Measurements from ENCODE around the gene SPG21. TPM values are rescaled to one million over a fixed set of nuclear protein-coding genes. Genes with fewer than 3 reads are reported as not detected.

The SPG21 gene
- total and polyA plus RNA-seq, 2 of the 8 experiments (the other 6 are each of a cell fraction or from before 2014, with no cell fraction given): 67.3 to 72.7 TPM

DNA sequence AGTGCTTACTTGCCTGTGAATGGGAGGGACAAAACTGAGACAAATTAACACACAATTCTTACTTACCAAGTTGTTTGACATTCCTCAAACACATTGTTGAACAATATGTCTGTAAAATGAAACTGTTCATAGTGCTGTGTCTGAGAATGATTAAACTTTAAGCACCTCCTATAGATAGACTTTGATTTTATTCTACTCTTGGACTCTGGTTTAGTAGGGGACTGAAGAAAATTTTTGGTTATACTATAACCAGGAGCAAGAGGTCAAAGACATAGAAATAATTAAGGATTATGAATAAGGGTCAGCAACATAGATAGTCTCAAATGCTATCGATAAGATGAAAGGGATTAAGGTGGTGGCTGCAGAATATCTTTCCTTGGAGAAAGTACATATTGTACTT, 47.6 kb upstream of the SPG21 start:
- no peak overlapping the region for H2BK12ac ChIP-seq (ENCODE audit: low read depth, low read length)
- DNase-seq (ENCODE audit: low read depth in 1 of 2, low spot score in 2 of 2): no peak
- H3K4me3 ChIP-seq (ENCODE audit: extremely low read depth in 1 of 4, insufficient read depth in 2 of 4, low read depth in 3 of 4, low read length in 4 of 4): no peak overlapping the region
- no peaks in the 10 kb centered on the region for H3K36me3 ChIP-seq (ENCODE audit: control insufficient read depth in 2 of 4, insufficient read depth in 4 of 4, low read length in 3 of 4)
- H2BK120ac ChIP-seq (replicated peaks; ENCODE audit: low read depth, low read length): no peak overlapping the region
- ChIA-PET POLR2A (ENCODE audit: partially characterized antibody) (no interaction called here), CTCF (ENCODE audit: partially characterized antibody) (interaction anchor here (1.2 kb wide), 1 partner anchor 41 kb away, joined by 4 read pairs; no protein-coding TSS in a partner anchor)
- no peak overlapping the region for H2BK15ac ChIP-seq (ENCODE audit: low read length)
- FAIRE-seq: no peak
- no peak overlapping the region for H3K9ac ChIP-seq (replicated peaks in 1 of 4; ENCODE audit: extremely low read depth in 1 of 4, low read depth in 3 of 4, low read length in 3 of 4)
- no peak overlapping the region for H2BK5ac ChIP-seq (ENCODE audit: low read depth, low read length)
- no peak overlapping the region for H3K14ac ChIP-seq (ENCODE audit: insufficient read length)
- H3K56ac ChIP-seq (replicated peaks; ENCODE audit: insufficient read length, low read depth, low read length): no peak overlapping the region
- H3K27me3 ChIP-seq (replicated peaks in 1 of 4; ENCODE audit: control insufficient read depth in 3 of 4, extremely low read depth in 1 of 4, insufficient read depth in 3 of 4, low read length in 3 of 4): no peaks in the 10 kb centered on the region
- no peaks in the 10 kb centered on the region for H3K23me2 ChIP-seq (ENCODE audit: low read depth, low read length)
- H4K5ac ChIP-seq (ENCODE audit: insufficient read length, low read depth, low read length): no peak overlapping the region
- no peaks in the 10 kb centered on the region for H3K4me1 ChIP-seq (replicated peaks in 1 of 4; ENCODE audit: control insufficient read depth in 3 of 4, insufficient read depth in 4 of 4, low read length in 3 of 4)
- no peak overlapping the region for H2AK5ac ChIP-seq (ENCODE audit: low read depth, low read length)
- H4K8ac ChIP-seq (ENCODE audit: extremely low read depth, insufficient read depth, low read length): no peak overlapping the region
- H3K9me3 ChIP-seq (ENCODE audit: insufficient read depth in 2 of 2, low read depth in 1 of 2, low read length in 1 of 2): no peaks in the 10 kb centered on the region
- H2BK20ac ChIP-seq (ENCODE audit: low read length): no peak overlapping the region
- no peak overlapping the region for H3K18ac ChIP-seq (ENCODE audit: extremely low read depth, low read length)
- H3K4me2 ChIP-seq (ENCODE audit: insufficient read depth in 1 of 2, low read depth in 2 of 2, low read length in 2 of 2): no peak overlapping the region
- no peak for TF ChIP-seq EGR1 (IDR thresholded peaks at IDR 0.05; ENCODE audit: borderline replicate concordance, low read depth, low read length)
- no peak for TF ChIP-seq TBP (IDR thresholded peaks at IDR 0.05; ENCODE audit: low read depth, low read length)
- no peak for TF ChIP-seq CREB1 (IDR thresholded peaks at IDR 0.05)
- no peak for TF ChIP-seq GABPA (IDR thresholded peaks at IDR 0.05; ENCODE audit: borderline replicate concordance, insufficient read depth, low read length)
- H3K79me2 ChIP-seq (ENCODE audit: control insufficient read depth in 1 of 2, insufficient read depth in 2 of 2, low read length in 2 of 2): no peaks in the 10 kb centered on the region
- no peak overlapping the region for H4K91ac ChIP-seq (replicated peaks; ENCODE audit: insufficient read length, low read length)
- 83% methylated on average over 1 of the region's 1 CpG; no CpG with 5 or more reads in 1 of the 2 experiments for WGBS, 2 experiments (ENCODE audit: extremely low coverage in 1 of 2, insufficient coverage in 1 of 2, insufficient read length in 1 of 2, insufficient replicate concordance in 2 of 2, low coverage in 1 of 2, low lambda C conversion rate in 2 of 2, missing lambda C conversion rate in 1 of 2)
- H3K27ac ChIP-seq (ENCODE audit: low read depth, low read length): no peak overlapping the region
- H3K79me1 ChIP-seq (ENCODE audit: low read depth, low read length): no peaks in the 10 kb centered on the region
- H3K23ac ChIP-seq (ENCODE audit: insufficient read length): no peak overlapping the region
- no peak overlapping the region for H3K4ac ChIP-seq (replicated peaks; ENCODE audit: insufficient read length, low read depth, low read length)
- no peak overlapping the region for H2AFZ ChIP-seq (ENCODE audit: low read length)
- H4K20me1 ChIP-seq (replicated peaks in 1 of 2; ENCODE audit: control insufficient read depth in 1 of 2, insufficient read depth in 2 of 2, low read length in 2 of 2): no peaks in the 10 kb centered on the region

Measured in H1 (cell line).